HEK293T (cell line): ENCODE data around the gene HSDL2.

ENCODE experiments used
- CTCF ChIA-PET: fragments of 350-600 bp; formaldehyde crosslinking; extraction: SDS; loops from one replicate; lab custom pipeline; 2021; ENCODE audit warnings: antibody characterized with exemption, inconsistent platforms; lab: Yijun Ruan, JAX
- POLR2A ChIA-PET: fragments of 350-600 bp; formaldehyde crosslinking; extraction: SDS; loops from one replicate; lab custom pipeline; 2020; ENCODE audit warnings: antibody characterized with exemption, inconsistent platforms; lab: Yijun Ruan, JAX
- DNase-seq: peaks from one replicate; pipeline ENCODE4 v3.0.0; 2012; ENCODE audit warnings: mixed read lengths; ENCODE audit errors: extremely low spot score
- ARNT ChIP-seq: fragments of 450-650 bp; IDR thresholded peaks from 2 replicates; pipeline ENCODE4 v1.6.1; 2017; ENCODE audit warnings: mild to moderate bottlenecking
- BHLHE40 ChIP-seq: fragments of 450-650 bp; IDR thresholded peaks from 2 replicates; pipeline ENCODE4 v1.6.1; 2016; ENCODE audit warnings: mild to moderate bottlenecking, moderate library complexity, borderline replicate concordance
- CTBP1 ChIP-seq: fragments of 450-650 bp; IDR thresholded peaks from 2 replicates; pipeline ENCODE4 v1.6.1; 2016; ENCODE audit warnings: borderline replicate concordance
- ELF4 ChIP-seq: fragments of 450-650 bp; IDR thresholded peaks from 2 replicates; pipeline ENCODE4 v1.6.1; 2017; ENCODE audit warnings: antibody characterized with exemption
- FOXA1 ChIP-seq: fragments of 450-650 bp; IDR thresholded peaks from 2 replicates; pipeline ENCODE4 v1.6.1; 2016; ENCODE audit warnings: mild to moderate bottlenecking
- FOXK2 ChIP-seq: fragments of 450-650 bp; IDR thresholded peaks from 2 replicates; pipeline ENCODE4 v1.6.1; 2016; ENCODE audit warnings: mild to moderate bottlenecking
- FOXM1 ChIP-seq: fragments of 450-650 bp; IDR thresholded peaks from 2 replicates; pipeline ENCODE4 v1.6.1; 2017; ENCODE audit warnings: mild to moderate bottlenecking, borderline replicate concordance
- HDGF ChIP-seq: fragments of 450-650 bp; IDR thresholded peaks from 2 replicates; pipeline ENCODE4 v1.6.1; 2017; ENCODE audit warnings: antibody characterized with exemption, borderline replicate concordance
- L3MBTL2 ChIP-seq: fragments of 450-650 bp; conservative IDR thresholded peaks from 2 replicates; pipeline ENCODE4 v1.6.1; 2016; ENCODE audit warnings: mild to moderate bottlenecking
- LEF1 ChIP-seq: fragments of 450-650 bp; IDR thresholded peaks from 2 replicates; pipeline ENCODE4 v1.6.1; 2017; ENCODE audit warnings: mild to moderate bottlenecking, borderline replicate concordance
- NFRKB ChIP-seq: fragments of 450-650 bp; IDR thresholded peaks from 2 replicates; pipeline ENCODE4 v1.6.1; 2016; ENCODE audit warnings: mild to moderate bottlenecking, moderate library complexity
- PKNOX1 ChIP-seq: fragments of 450-650 bp; IDR thresholded peaks from 2 replicates; pipeline ENCODE4 v1.6.1; 2016
- SP1 ChIP-seq: fragments of 450-650 bp; IDR thresholded peaks from 2 replicates; pipeline ENCODE4 v1.6.1; 2017
- SUZ12 ChIP-seq: fragments of 450-650 bp; IDR thresholded peaks from 2 replicates; pipeline ENCODE4 v1.6.1; 2016; ENCODE audit warnings: mild to moderate bottlenecking
- TARDBP ChIP-seq: fragments of 450-650 bp; IDR thresholded peaks from 2 replicates; pipeline ENCODE4 v1.6.1; 2016
- ZNF384 ChIP-seq: fragments of 450-650 bp; IDR thresholded peaks from 2 replicates; pipeline ENCODE4 v1.6.1; 2016

Gene HSDL2

GRCh38 chr9:112477330-112477729, 97.4 kb downstream of the HSDL2 start:
- no peak for DNase-seq
- TF ChIP-seq FOXA1, result no peak
- no peak for TF ChIP-seq ELF4
- TF ChIP-seq TARDBP, result no peak
- no peak for TF ChIP-seq FOXM1
- TF ChIP-seq CTBP1, result no peak
- no peak for TF ChIP-seq ARNT
- TF ChIP-seq HDGF, result no peak
- no peak for TF ChIP-seq LEF1
- TF ChIP-seq SP1, result no peak
- no peak for TF ChIP-seq PKNOX1
- CTCF ChIA-PET, result interaction anchor here (0.6 kb wide), 1 partner anchor 369 kb away, joined by 3 read pairs; no protein-coding TSS in a partner anchor
- POLR2A ChIA-PET, result interaction anchor here (2.7 kb wide), 1 partner anchor 9 kb away, joined by 14 read pairs; the partner anchor contains the start of gene KIAA1958

- no peak for DNase-seq
- TF ChIP-seq HDGF (no peak), ELF4 (no peak), FOXK2 (no peak), SUZ12 (no peak)
- ChIA-PET CTCF (no interaction called here), POLR2A (no interaction called here)
Measured at GRCh38 chr9:112479221-112479620, 99.3 kb downstream of the HSDL2 start.

- ChIA-PET POLR2A (no interaction called here), CTCF (interaction anchor here (1.2 kb wide), 1 partner anchor 15 kb away, joined by 3 read pairs; no protein-coding TSS in a partner anchor)
- DNase-seq, result no peak
- TF ChIP-seq TARDBP, result no peak
- no peak for TF ChIP-seq ZNF384
- TF ChIP-seq CTBP1, result no peak
- no peak for TF ChIP-seq FOXA1
- no peak for TF ChIP-seq ELF4
- TF ChIP-seq LEF1, result no peak
- TF ChIP-seq HDGF, result no peak
- TF ChIP-seq SUZ12, result no peak
- no peak for TF ChIP-seq BHLHE40
- TF ChIP-seq NFRKB, result no peak
- no peak for TF ChIP-seq FOXK2
- TF ChIP-seq PKNOX1, result no peak
- no peak for TF ChIP-seq FOXM1
- TF ChIP-seq ARNT, result no peak
Measured at GRCh38 chr9:112484607-112485006, 104.7 kb downstream of the HSDL2 start.

GRCh38 chr9:112485574-112485973, 105.7 kb downstream of the HSDL2 start:
- POLR2A ChIA-PET, result interaction anchor here (0.8 to 2.1 kb wide), 6 partner anchors 8 to 108 kb away, joined by 3 to 25 read pairs (median 9); partner anchors contain the start of gene HSDL2
- CTCF ChIA-PET, result no interaction called here
- DNase-seq, result no peak
- TF ChIP-seq PKNOX1, result peak; percentile 50
- no peak for TF ChIP-seq FOXK2

GRCh38 chr9:112486221-112487007, 106.5 kb downstream of the HSDL2 start, which contains the start of gene KIAA1958:
KIAA1958 (plus strand) TSS chr9:112486827; CDS start chr9:112574081, 87,254 bp downstream.
- peak; percentile 90 for DNase-seq
- TF ChIP-seq SP1 (no peak), FOXM1 (no peak), ELF4 (peak; percentile 49), BHLHE40 (no peak), L3MBTL2 (peak; percentile 95)
- ChIA-PET POLR2A (interaction anchor here (0.5 to 2.1 kb wide), 17 partner anchors 9 to 307 kb away, joined by 3 to 25 read pairs (median 3); partner anchors contain the start of gene HSDL2), CTCF (no interaction called here)

GRCh38 chr9:112487008-112487798, 107.3 kb downstream of the HSDL2 start:
- no peak for TF ChIP-seq HDGF
- TF ChIP-seq CTBP1, result no peak
- no peak for TF ChIP-seq ELF4
- TF ChIP-seq SUZ12, result no peak
- no peak for TF ChIP-seq TARDBP
- no peak for TF ChIP-seq L3MBTL2
- no peak for TF ChIP-seq FOXA1
- TF ChIP-seq BHLHE40, result no peak
- no peak for TF ChIP-seq ARNT
- no peak for TF ChIP-seq FOXM1
- TF ChIP-seq ZNF384, result no peak
- no peak for TF ChIP-seq PKNOX1
- TF ChIP-seq FOXK2, result no peak
- TF ChIP-seq SP1, result no peak
- no peak for TF ChIP-seq NFRKB
- no peak for TF ChIP-seq LEF1
- ChIA-PET POLR2A (interaction anchor here (0.5 to 2.1 kb wide), 16 partner anchors 9 to 306 kb away, joined by 3 to 25 read pairs (median 3); partner anchors contain the start of gene HSDL2), CTCF (no interaction called here)
- DNase-seq, result peak; percentile 44
